Activated gamma-delta T cell (primary cell): ENCODE results near the gene RGS3.

Experiments
- DNase-seq: peaks from one replicate; lab custom pipeline; 2025; lab: John Stamatoyannopoulos, UW

RGS3 gene

DNA sequence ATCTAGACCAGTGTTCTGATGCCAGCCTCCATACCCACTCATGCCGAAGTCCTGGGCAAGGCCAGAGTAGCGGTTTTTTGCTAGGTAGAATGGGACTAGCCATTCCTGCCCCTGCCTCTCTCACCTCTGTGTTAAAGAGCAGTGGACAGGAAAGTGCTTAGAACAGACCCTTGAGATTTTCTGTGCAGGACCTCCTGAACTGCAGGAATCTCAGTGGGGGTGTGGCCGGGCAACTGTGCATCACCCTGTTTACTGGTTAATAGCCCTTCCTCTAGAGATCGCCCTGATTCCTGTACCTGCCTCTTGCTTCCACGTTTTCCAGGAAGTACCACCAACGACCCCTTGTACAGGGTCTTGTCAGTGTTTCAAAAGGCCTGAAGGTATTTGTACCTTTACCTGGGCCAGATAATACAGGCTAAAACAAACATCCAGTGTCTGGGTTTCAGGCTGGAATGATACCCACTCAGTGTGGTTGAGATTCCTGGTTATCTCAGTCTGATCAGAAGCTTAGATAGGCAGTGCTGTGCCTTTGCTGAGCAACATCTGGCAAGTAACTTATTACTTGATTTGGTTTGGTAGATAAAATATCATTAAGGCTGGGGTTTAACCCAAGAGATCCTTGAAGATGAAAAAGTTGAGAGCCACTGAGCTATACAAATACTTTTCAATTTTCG lies 65.9 kb downstream of the RGS3 start:
- no peak for DNase-seq

GRCh38 chr9:113530022-113530635 lies 66.6 kb downstream of the RGS3 start:
- no peak for DNase-seq

DNA sequence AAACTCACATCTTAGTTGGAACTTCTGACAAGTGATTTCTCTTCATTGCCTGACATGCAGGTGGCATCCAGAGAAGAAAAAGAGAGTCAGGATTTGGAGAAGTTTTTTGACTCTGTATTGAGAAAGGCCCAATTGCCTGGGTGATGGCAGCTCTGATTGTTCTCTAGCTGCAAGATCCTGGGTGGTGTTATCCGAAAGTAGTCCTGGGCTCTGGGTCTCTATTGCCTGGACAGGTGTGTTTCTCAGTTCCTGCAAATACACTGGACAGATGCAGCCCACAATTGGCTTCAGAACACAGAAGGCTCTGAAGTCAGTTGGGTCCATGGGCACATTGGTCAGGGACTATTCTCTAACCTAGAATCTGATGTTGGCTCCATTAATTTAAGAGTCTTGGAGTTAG lies 67.4 kb downstream of the RGS3 start:
- no peak for DNase-seq

GRCh38 chr9:113531919-113532808 lies 68.6 kb downstream of the RGS3 start:
- no peak for DNase-seq

DNA sequence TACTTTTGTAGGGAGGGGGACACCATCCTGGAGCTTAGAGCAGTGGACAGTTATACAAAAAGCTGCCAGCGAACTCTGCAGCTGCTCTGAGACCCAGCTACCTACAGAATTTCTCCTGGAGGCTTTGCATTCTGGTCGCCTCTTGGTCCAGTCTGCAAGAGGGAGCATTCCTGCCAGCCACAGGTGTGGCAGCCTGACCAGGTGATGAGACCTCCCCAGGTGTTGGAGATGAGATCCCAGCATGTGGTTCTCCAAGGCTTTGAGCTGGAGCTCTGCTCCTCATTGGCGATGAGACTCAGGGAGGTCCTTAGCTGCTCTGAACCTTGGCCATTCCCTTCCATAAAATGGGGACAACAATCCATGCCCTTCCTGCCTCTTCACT lies 69.3 kb downstream of the RGS3 start:
- no peak for DNase-seq

- DNase-seq: no peak
Observed at GRCh38 chr9:113533335-113534225, 70.1 kb downstream of the RGS3 start.

- DNase-seq: no peak
Observed at GRCh38 chr9:113535756-113536155, 72.2 kb downstream of the RGS3 start.

DNA sequence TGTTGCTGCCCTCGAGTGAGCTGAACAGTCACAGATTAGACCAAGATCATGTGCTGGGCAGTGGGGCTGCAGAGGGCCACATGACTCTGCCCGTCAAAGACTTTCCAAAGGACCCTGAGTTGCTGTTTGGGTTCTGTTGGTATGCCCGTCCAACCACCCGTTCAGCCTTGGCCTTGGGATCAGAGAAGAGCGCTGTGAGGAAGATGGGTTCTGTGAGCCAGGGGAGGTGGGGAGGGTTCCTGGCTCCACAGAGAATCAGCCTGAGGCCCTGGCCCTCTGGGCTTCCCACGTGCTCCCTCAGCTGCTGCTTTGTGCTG lies 72.6 kb downstream of the RGS3 start:
- DNase-seq: no peak

GRCh38 chr9:113536483-113537228 lies 73.1 kb downstream of the RGS3 start:
- no peak for DNase-seq

DNA sequence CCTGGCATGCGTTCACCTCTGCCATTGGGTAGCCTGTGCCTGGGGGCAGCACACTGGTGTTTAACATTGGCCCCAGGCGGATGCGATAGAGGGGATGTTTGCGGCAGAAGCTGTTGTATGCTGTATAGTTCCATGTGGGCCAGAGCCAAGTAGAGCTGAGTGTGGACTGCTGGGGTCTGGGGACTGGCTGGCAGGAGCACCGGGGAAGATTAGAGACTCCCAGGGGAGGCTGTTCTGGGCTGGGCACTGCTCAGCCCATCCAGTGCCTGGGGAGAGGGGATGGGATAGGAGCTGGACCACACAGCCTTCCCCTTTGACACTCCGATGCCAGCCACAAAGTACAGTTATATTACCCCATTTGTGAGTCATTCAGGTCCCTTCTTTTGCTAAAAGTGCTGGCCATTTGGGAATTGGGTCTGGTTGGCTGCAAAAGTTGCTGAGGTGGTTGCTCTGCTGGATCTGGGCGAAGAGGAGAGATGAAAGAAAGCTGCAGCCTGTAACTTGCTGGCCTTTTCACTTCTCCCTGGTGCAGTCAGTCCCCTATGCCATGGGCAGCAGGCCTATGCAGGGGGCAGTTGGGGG lies 73.8 kb downstream of the RGS3 start:
- no peak for DNase-seq

- no peak for DNase-seq
Observed at GRCh38 chr9:113538131-113538530, 74.6 kb downstream of the RGS3 start.

GRCh38 chr9:113538701-113539430 lies 75.3 kb downstream of the RGS3 start:
- no peak for DNase-seq

DNA sequence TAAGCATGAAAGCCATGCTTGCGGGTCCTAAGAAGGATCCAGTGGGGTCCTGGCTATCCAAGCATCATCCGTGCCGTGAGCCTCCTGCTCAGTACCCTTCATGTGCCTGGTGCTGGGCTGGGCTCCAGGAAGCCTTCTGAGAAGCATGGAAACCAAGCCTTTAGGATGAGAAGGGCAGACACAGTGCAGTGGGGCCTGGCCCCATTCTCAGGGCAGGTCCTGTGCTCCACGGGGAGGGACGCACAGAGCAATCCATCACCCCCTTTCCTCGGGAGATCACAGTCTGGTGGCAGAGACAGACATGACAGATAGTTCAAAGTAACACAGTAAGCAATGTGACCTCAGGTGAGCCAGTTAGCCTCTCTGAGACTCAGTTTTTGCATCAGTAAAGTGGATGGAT lies 76.9 kb downstream of the RGS3 start:
- no peak for DNase-seq

DNA sequence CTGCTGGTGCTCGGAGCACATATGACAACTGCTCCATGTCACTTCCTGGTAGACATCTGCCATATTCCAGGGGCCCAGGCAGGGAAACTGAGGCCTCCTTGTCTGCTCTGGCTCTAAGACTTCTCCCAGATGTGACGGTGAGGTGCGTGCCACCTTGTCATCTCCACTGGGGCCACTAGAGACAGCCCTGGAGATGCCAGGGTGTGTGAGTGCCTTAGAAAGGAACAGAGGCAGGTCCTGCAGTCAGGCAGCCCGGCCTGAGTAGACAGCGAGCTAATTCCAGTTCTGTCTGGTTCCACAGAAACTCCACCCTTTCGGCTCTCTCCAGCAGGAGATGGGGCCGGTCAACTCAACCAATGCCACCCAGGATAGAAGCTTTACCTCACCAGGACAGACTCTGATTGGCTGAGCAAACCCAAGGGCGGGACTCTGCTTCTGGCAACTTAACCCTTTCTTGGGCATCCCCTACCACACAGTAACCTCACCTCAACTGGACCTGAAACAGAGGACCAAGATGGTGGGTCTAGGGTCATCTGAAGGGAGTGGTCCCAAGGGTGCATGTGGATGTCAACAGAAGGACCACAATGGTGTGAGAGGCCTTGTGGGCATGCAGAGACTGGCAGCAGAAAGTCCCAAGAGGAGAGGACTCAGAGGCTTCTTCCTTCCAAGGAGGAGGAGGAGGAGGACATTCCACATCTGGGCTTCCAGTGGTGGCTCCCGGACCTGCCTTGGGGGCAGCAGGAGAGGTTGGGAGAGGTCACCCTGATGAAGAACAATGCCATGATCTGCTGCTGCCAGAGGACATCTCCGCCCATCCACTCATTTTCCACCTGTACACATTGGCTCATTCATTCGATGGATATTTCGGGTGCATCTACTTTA lies 77.7 kb downstream of the RGS3 start:
- no peak for DNase-seq

DNA sequence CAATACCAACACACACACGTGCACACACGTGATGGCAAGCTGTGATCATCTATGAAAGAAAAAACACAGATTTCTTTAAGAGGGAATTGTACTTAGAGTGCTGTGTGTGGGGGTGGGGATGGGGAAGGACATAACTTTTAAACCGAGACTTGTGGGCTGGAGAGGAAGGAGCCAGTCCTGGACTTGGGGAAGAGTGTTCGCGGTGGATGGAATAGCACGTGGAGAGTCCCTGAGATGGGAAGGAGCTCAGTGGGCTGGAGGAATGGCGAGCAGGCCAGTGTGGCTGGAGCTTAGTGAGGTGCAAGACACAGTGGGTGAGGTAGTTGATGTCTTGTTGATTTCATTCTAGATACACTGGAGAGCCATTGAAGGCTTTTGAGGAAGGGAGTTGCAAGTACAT lies 78.5 kb downstream of the RGS3 start:
- no peak for DNase-seq

- no peak for DNase-seq
Observed at GRCh38 chr9:113542741-113543140, 79.2 kb downstream of the RGS3 start.

- no peak for DNase-seq
Observed at GRCh38 chr9:113543296-113543981, 79.9 kb downstream of the RGS3 start.

DNA sequence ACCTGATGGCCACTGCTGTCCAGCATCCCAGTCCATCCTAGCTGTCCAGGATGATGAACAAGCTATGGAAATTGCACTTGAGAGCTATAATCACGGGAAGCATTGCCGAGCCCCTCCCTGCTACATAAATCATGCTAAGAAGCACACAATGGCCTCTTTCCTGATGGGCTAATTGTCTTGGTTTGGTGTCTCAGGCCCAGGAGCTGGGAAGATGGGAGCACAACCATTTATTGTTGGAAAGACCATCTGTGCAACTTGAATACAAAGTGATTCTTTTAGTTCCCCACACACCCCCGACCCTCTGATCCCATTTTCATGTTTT lies 80.4 kb downstream of the RGS3 start:
- no peak for DNase-seq

- no peak for DNase-seq
Observed at GRCh38 chr9:113545068-113545467, 81.5 kb downstream of the RGS3 start.
